Activated CD8-positive, alpha-beta T cell treated with anti-CD3 and anti-CD28 coated beads, Interleukin-2, amount 10 ng/mL, durations not matched to agents 7 days and 5 days (primary cell): ENCODE data around the gene JOSD2. TPM values are rescaled to one million over a fixed set of nuclear protein-coding genes. Genes with fewer than 3 reads are reported as not detected.
A peak's percentile ranks its signal among the peaks of the same experiment; 100 is the strongest.

ENCODE experiments used
- ATAC-seq: fragments of 150-1000 bp; cut with Tn5 transposase; one replicate; pipeline ENCODE4 v1.10.0; 2021; ENCODE audit warnings: moderate library complexity
- CTCF ChIA-PET: fragments of 350-600 bp; sonication (Branson Sonifier 250); formaldehyde crosslinking; loops from one replicate; lab custom pipeline; 2021; ENCODE audit warnings: antibody characterized with exemption; lab: Charles Lee
- POLR2A ChIA-PET: fragments of 350-600 bp; sonication (Branson Sonifier 250); formaldehyde crosslinking; loops from one replicate; lab custom pipeline; 2021; ENCODE audit warnings: antibody characterized with exemption; lab: Charles Lee
- DNase-seq: peaks from one replicate; pipeline ENCODE4 v3.0.0-alpha.2; 2020
- H3K27ac Mint-ChIP-seq: one replicate; pipeline ENCODE4 v1.8.0; 2021; ENCODE audit warnings: mild to moderate bottlenecking, mixed read lengths
- H3K27me3 Mint-ChIP-seq: one replicate; pipeline ENCODE4 v1.8.0; 2021; ENCODE audit warnings: low read depth, mixed read lengths
- H3K36me3 Mint-ChIP-seq: one replicate; pipeline ENCODE4 v1.8.0; 2021; ENCODE audit warnings: low read depth, mixed read lengths
- H3K4me1 Mint-ChIP-seq: one replicate; pipeline ENCODE4 v1.8.0; 2021; ENCODE audit warnings: low read depth, mixed read lengths
- H3K4me3 Mint-ChIP-seq: one replicate; pipeline ENCODE4 v1.8.0; 2021; ENCODE audit warnings: mild to moderate bottlenecking, mixed read lengths
- H3K9me3 Mint-ChIP-seq: one replicate; pipeline ENCODE4 v1.8.0; 2022; ENCODE audit warnings: mixed read lengths; ENCODE audit not compliant: insufficient read depth
- total RNA-seq, 2 experiments: library from RNA; stranded (reverse); gene quantifications; one replicate each; pipeline ENCODE4 v1.2.3, GENCODE V29; 2021

Gene JOSD2
- total RNA-seq, 2 experiments from 2014 or later: 49.8 to 51.3 TPM

- H3K9me3 Mint-ChIP-seq: no peaks in the 10 kb centered on the region
- H3K27me3 Mint-ChIP-seq: no peaks in the 10 kb centered on the region
- H3K4me3 Mint-ChIP-seq: peak overlapping the region; percentile 94
- ChIA-PET POLR2A (interaction anchor here (1.7 kb wide), 1 partner anchor 126 kb away, joined by 4 read pairs; the partner anchor contains the start of gene POLD1), CTCF (interaction anchor here (1.1 to 1.9 kb wide), 3 partner anchors 29 to 153 kb away, joined by 3 to 7 read pairs (median 6); no protein-coding TSS in a partner anchor)
- peaks cover 6% of the 10 kb centered on the region for H3K36me3 Mint-ChIP-seq
- ATAC-seq (no peak), DNase-seq (no peak)
- H3K4me1 Mint-ChIP-seq: peaks cover 22% of the 10 kb centered on the region
- H3K27ac Mint-ChIP-seq: peak overlapping the region; percentile 97
Observed at GRCh38 chr19:50510121-50510670, 795 bp downstream of the JOSD2 start.

- peaks cover 7% of the 10 kb centered on the region for H3K36me3 Mint-ChIP-seq
- H3K27ac Mint-ChIP-seq: peak overlapping the region; percentile 64
- ChIA-PET CTCF (interaction anchor here (1.9 kb wide), 1 partner anchor 152 kb away, joined by 6 read pairs; no protein-coding TSS in a partner anchor), POLR2A (no interaction called here)
- H3K4me3 Mint-ChIP-seq: peak overlapping the region; percentile 45
- no peaks in the 10 kb centered on the region for H3K9me3 Mint-ChIP-seq
- DNase-seq (no peak), ATAC-seq (no peak)
- H3K4me1 Mint-ChIP-seq: peaks cover 20% of the 10 kb centered on the region
- H3K27me3 Mint-ChIP-seq: no peaks in the 10 kb centered on the region
Observed at GRCh38 chr19:50509366-50509765, 1.6 kb downstream of the JOSD2 start.

GRCh38 chr19:50508843-50509190, 2.2 kb downstream of the JOSD2 start:
- Mint-ChIP-seq H3K27ac (peak overlapping the region; percentile 72), H3K36me3 (peaks cover 7% of the 10 kb centered on the region), H3K9me3 (no peaks in the 10 kb centered on the region), H3K27me3 (no peaks in the 10 kb centered on the region), H3K4me3 (peak overlapping the region; percentile 13), H3K4me1 (peaks cover 20% of the 10 kb centered on the region)
- ATAC-seq (no peak), DNase-seq (no peak)
- CTCF ChIA-PET: interaction anchor here (1.9 kb wide), 1 partner anchor 152 kb away, joined by 6 read pairs; no protein-coding TSS in a partner anchor
- POLR2A ChIA-PET: interaction anchor here (0.6 kb wide), 1 partner anchor 124 kb away, joined by 3 read pairs; no protein-coding TSS in a partner anchor

GRCh38 chr19:50507376-50507775, 3.6 kb downstream of the JOSD2 start:
- no peak overlapping the region for H3K27ac Mint-ChIP-seq
- H3K9me3 Mint-ChIP-seq: no peaks in the 10 kb centered on the region
- peaks cover 7% of the 10 kb centered on the region for H3K36me3 Mint-ChIP-seq
- DNase-seq (no peak), ATAC-seq (no peak)
- ChIA-PET CTCF (no interaction called here), POLR2A (no interaction called here)
- no peaks in the 10 kb centered on the region for H3K27me3 Mint-ChIP-seq
- no peak overlapping the region for H3K4me3 Mint-ChIP-seq
- peaks cover 20% of the 10 kb centered on the region for H3K4me1 Mint-ChIP-seq

- CTCF ChIA-PET: no interaction called here
- DNase-seq (no peak), ATAC-seq (no peak)
- Mint-ChIP-seq H3K27ac (no peak overlapping the region), H3K4me1 (peaks cover 18% of the 10 kb centered on the region), H3K36me3 (peaks cover 7% of the 10 kb centered on the region), H3K9me3 (no peaks in the 10 kb centered on the region), H3K4me3 (no peak overlapping the region), H3K27me3 (no peaks in the 10 kb centered on the region)
- POLR2A ChIA-PET: no interaction called here
Observed at GRCh38 chr19:50506700-50507099, 4.3 kb downstream of the JOSD2 start.

GRCh38 chr19:50505856-50506611, 5.0 kb downstream of the JOSD2 start:
- H3K27ac Mint-ChIP-seq: no peak overlapping the region
- no peak for DNase-seq
- no peaks in the 10 kb centered on the region for H3K27me3 Mint-ChIP-seq
- H3K9me3 Mint-ChIP-seq: no peaks in the 10 kb centered on the region
- CTCF ChIA-PET: no interaction called here
- peaks cover 7% of the 10 kb centered on the region for H3K36me3 Mint-ChIP-seq
- POLR2A ChIA-PET: no interaction called here
- peaks cover 14% of the 10 kb centered on the region for H3K4me1 Mint-ChIP-seq
- H3K4me3 Mint-ChIP-seq: no peak overlapping the region
- no peak for ATAC-seq

GRCh38 chr19:50501568-50502475, 9.2 kb downstream of the JOSD2 start:
- ChIA-PET CTCF (no interaction called here), POLR2A (no interaction called here)
- Mint-ChIP-seq H3K27ac (no peak overlapping the region), H3K27me3 (no peaks in the 10 kb centered on the region), H3K36me3 (peaks cover 2% of the 10 kb centered on the region), H3K4me3 (no peak overlapping the region), H3K4me1 (no peaks in the 10 kb centered on the region), H3K9me3 (no peaks in the 10 kb centered on the region)
- ATAC-seq (peak; percentile 13), DNase-seq (no peak)

- CTCF ChIA-PET: no interaction called here
- no peak for DNase-seq
Observed at GRCh38 chr19:50501186-50501567, 9.8 kb downstream of the JOSD2 start.

GRCh38 chr19:50500753-50501151, 10.2 kb downstream of the JOSD2 start:
- ATAC-seq: peak; percentile 15
- no peak overlapping the region for H3K4me3 Mint-ChIP-seq
- no peak for DNase-seq
- ChIA-PET CTCF (interaction anchor here (1.0 kb wide), 1 partner anchor 10 kb away, joined by 4 read pairs; the partner anchor contains the start of gene JOSD2), POLR2A (no interaction called here)
- H3K27me3 Mint-ChIP-seq: no peaks in the 10 kb centered on the region
- no peak overlapping the region for H3K27ac Mint-ChIP-seq
- H3K9me3 Mint-ChIP-seq: no peaks in the 10 kb centered on the region
- H3K4me1 Mint-ChIP-seq: no peaks in the 10 kb centered on the region
- H3K36me3 Mint-ChIP-seq: peaks cover 2% of the 10 kb centered on the region

More at GRCh38 chr19:50501186-50501567, 9.8 kb downstream of the JOSD2 start:
- POLR2A ChIA-PET: no interaction called here
- Mint-ChIP-seq H3K27me3 (no peaks in the 10 kb centered on the region), H3K4me3 (no peak overlapping the region), H3K27ac (no peak overlapping the region), H3K9me3 (no peaks in the 10 kb centered on the region), H3K4me1 (no peaks in the 10 kb centered on the region), H3K36me3 (peaks cover 2% of the 10 kb centered on the region)
- ATAC-seq: peak; percentile 18

GRCh38 chr19:50500060-50500752, 10.8 kb downstream of the JOSD2 start:
- H3K4me1 Mint-ChIP-seq: no peaks in the 10 kb centered on the region

More at GRCh38 chr19:50500060-50500752, 10.8 kb downstream of the JOSD2 start:
- H3K27me3 Mint-ChIP-seq: no peaks in the 10 kb centered on the region
- H3K27ac Mint-ChIP-seq: no peak overlapping the region
- no peak overlapping the region for H3K4me3 Mint-ChIP-seq
- DNase-seq (peak; percentile 50), ATAC-seq (peak; percentile 39)
- H3K36me3 Mint-ChIP-seq: peaks cover 2% of the 10 kb centered on the region
- no peaks in the 10 kb centered on the region for H3K9me3 Mint-ChIP-seq
- ChIA-PET CTCF (interaction anchor here (1.0 kb wide), 1 partner anchor 11 kb away, joined by 4 read pairs; the partner anchor contains the start of gene JOSD2), POLR2A (no interaction called here)
